Activated B cell treated with CpG ODN at 0.5 μM for 24 hours (primary cell): ENCODE data around the gene FOXP1. TPM values are rescaled to one million over a fixed set of nuclear protein-coding genes. Genes with fewer than 3 reads are reported as not detected.
"Not testable (repeated sequence)": the region's sequence is repeated elsewhere in the genome, so short reads cannot be mapped to it uniquely, and the experiment has no call there.

Experiments
- ATAC-seq: fragments of 200-7000 bp; cut with Tn5 transposase; one replicate; pipeline ENCODE4 v1.10.0; 2021; ENCODE audit warnings: low read depth, mild to moderate bottlenecking, moderate library complexity
- CTCF ChIA-PET: fragments of 350-600 bp; sonication (Branson Sonifier 250); formaldehyde crosslinking; loops from one replicate; lab custom pipeline; 2021; ENCODE audit warnings: antibody characterized with exemption; lab: Charles Lee
- POLR2A ChIA-PET: fragments of 350-600 bp; sonication (Branson Sonifier 250); formaldehyde crosslinking; loops from one replicate; lab custom pipeline; 2021; ENCODE audit warnings: antibody characterized with exemption; lab: Charles Lee
- DNase-seq: peaks from one replicate; pipeline ENCODE4 v3.0.0; 2022
- H3K27ac Mint-ChIP-seq: one replicate; pipeline ENCODE4 v1.8.0; 2020; ENCODE audit warnings: mixed read lengths
- H3K27me3 Mint-ChIP-seq: one replicate; pipeline ENCODE4 v1.8.0; 2021; ENCODE audit warnings: mixed read lengths
- H3K36me3 Mint-ChIP-seq: one replicate; pipeline ENCODE4 v1.8.0; 2021; ENCODE audit warnings: low read depth, mixed read lengths
- H3K4me1 Mint-ChIP-seq: one replicate; pipeline ENCODE4 v1.8.0; 2021; ENCODE audit warnings: mixed read lengths
- H3K4me3 Mint-ChIP-seq: one replicate; pipeline ENCODE4 v1.8.0; 2020; ENCODE audit warnings: mild to moderate bottlenecking, mixed read lengths
- H3K9me3 Mint-ChIP-seq: one replicate; pipeline ENCODE4 v1.8.0; 2020; ENCODE audit warnings: mixed read lengths
- intact Hi-C: fragments of 100-400 bp; cut with micrococcal nuclease; formaldehyde crosslinking; loops from one replicate; pipeline ENCODE4 v1.15.1; 2024
- total RNA-seq: library from RNA; stranded (reverse); gene quantifications from 2 replicates; pipeline ENCODE4 v1.2.3, GENCODE V29; 2022
- TF ChIP-seq, protein P1 (sequence below): fragments of 200-600 bp; IDR thresholded peaks from one replicate; pipeline ENCODE4 v1.8.0; 2022; ENCODE audit warnings: antibody characterized with exemption, mild to moderate bottlenecking

The FOXP1 gene
- total RNA-seq, 1 donor from 2014 or later, result 563 TPM

DNA sequence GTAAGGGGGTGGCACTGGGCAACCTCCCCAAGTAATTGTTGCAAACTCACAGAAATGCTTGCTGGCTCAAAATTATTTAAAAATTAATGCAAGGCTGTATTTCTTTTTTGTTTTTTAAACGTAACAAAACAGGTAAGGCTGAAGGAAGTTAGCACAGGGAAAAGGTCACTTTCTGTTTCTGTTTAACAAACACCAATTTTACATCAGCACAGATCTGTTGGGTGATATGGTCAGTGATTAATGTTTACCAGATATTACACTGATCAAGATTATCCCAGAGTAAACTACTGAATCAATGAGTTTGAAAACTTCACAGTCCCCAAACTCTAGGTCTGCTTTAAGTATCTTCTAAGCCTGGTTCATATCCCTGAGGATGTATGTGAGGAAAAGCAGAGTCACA is 558.0 kb downstream of the FOXP1 start:
- H3K4me3 Mint-ChIP-seq, result peak overlapping the region; percentile 26
- POLR2A ChIA-PET, result no interaction called here
- intact Hi-C loops, result no loop called here
- CTCF ChIA-PET, result no interaction called here
- ATAC-seq (no peak), DNase-seq (no peak)
- TF ChIP-seq, protein P1, sequence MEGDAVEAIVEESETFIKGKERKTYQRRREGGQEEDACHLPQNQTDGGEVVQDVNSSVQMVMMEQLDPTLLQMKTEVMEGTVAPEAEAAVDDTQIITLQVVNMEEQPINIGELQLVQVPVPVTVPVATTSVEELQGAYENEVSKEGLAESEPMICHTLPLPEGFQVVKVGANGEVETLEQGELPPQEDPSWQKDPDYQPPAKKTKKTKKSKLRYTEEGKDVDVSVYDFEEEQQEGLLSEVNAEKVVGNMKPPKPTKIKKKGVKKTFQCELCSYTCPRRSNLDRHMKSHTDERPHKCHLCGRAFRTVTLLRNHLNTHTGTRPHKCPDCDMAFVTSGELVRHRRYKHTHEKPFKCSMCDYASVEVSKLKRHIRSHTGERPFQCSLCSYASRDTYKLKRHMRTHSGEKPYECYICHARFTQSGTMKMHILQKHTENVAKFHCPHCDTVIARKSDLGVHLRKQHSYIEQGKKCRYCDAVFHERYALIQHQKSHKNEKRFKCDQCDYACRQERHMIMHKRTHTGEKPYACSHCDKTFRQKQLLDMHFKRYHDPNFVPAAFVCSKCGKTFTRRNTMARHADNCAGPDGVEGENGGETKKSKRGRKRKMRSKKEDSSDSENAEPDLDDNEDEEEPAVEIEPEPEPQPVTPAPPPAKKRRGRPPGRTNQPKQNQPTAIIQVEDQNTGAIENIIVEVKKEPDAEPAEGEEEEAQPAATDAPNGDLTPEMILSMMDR, result no peak
- H3K27me3 Mint-ChIP-seq, result no peaks in the 10 kb centered on the region
- H3K36me3 Mint-ChIP-seq, result peaks cover 93% of the 10 kb centered on the region
- H3K27ac Mint-ChIP-seq, result peak overlapping the region; percentile 76
- peaks cover 79% of the 10 kb centered on the region for H3K4me1 Mint-ChIP-seq
- no peaks in the 10 kb centered on the region for H3K9me3 Mint-ChIP-seq

DNA sequence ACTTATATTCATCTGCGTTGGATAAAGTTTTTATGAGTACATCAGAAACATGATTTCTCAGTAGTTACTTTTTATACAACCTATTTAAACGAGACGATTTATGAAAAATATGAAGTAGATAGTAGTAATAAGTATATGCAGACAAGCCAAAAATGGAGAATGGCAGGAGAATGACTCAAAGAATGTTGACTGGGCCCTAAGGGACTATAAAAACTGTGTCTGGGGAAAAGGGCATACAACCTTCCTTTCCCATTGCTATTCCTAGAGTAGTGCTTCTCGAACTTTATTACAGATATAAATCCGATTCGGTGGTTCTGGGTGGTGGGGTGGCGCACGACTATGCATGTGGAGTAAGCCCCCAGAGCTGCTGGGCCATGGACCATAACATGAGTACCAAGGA is 558.5 kb downstream of the FOXP1 start:
- intact Hi-C loops, result no loop called here
- Mint-ChIP-seq H3K27ac (peak overlapping the region; percentile 76), H3K36me3 (peaks cover 90% of the 10 kb centered on the region), H3K4me3 (peak overlapping the region; percentile 26), H3K27me3 (no peaks in the 10 kb centered on the region), H3K9me3 (no peaks in the 10 kb centered on the region), H3K4me1 (peaks cover 76% of the 10 kb centered on the region)
- TF ChIP-seq, protein P1, result no peak
- DNase-seq (no peak), ATAC-seq (no peak)
- CTCF ChIA-PET, result no interaction called here
- POLR2A ChIA-PET, result no interaction called here

DNA sequence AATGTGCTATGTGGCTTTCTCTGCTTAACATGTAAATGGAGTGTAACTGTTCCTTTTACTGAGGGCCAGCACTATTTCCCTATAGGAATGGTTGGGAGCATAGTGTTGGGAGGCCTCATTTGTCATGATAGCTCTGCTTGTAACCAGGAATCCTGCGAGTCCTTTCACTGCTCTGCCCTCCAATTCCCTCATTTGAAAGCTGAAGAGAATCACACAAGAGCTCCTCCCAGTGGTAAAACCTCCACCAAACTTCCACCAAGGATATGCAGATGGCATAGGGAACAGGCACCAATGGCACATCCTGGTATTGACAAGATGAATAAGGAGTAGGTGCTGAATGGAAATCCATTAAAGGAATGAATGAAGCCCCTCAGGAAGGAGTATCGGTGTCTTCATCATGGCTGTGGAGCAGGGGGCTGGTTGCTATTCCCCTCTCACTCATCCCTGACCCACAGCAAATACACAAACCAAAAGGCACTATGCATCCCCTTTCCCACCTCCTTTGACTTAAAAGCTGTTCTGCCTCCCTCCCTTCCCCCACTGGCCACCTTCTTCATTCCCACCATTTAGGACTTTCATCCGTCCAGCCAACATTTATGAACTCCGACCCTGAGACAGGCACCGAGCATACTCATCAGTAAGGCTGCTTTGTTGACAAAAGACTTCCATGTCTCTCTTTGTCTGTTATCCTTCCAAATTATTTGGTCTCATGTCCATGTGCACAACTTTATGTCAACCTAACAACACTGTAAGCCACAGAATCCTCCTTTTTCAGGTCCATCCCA is 560.8 kb downstream of the FOXP1 start:
- H3K4me3 Mint-ChIP-seq, result no peak overlapping the region
- POLR2A ChIA-PET, result interaction anchor here (0.5 to 1.9 kb wide), 5 partner anchors 10 to 1990 kb away, joined by 4 read pairs; no protein-coding TSS in a partner anchor
- no peak for ATAC-seq
- CTCF ChIA-PET, result no interaction called here
- peak overlapping the region; percentile 9 for H3K27ac Mint-ChIP-seq
- peaks cover 70% of the 10 kb centered on the region for H3K4me1 Mint-ChIP-seq
- intact Hi-C loops, result no loop called here
- DNase-seq, result no peak
- H3K27me3 Mint-ChIP-seq, result no peaks in the 10 kb centered on the region
- TF ChIP-seq, protein P1, result no peak
- H3K9me3 Mint-ChIP-seq, result no peaks in the 10 kb centered on the region
- H3K36me3 Mint-ChIP-seq, result peaks cover 87% of the 10 kb centered on the region

DNA sequence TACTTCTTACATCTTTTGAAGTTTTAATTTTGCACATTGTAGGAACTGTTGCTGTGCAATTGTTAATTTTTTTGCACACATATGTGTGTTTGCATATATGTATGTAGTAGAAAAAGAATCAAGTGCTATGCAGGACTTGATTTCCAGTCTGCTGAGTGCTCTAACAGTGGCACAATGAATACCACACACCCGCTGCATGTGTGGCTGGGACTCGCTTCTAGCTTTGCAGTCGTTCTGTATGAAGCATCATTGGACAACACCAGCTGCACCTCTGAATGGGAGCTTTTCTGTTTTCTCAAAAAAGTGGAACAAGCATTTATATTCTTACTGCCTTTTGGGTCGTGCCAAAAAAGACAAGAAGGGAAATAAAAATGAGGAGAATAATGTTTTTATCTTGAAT is 564.7 kb downstream of the FOXP1 start:
- peaks cover 85% of the 10 kb centered on the region for H3K36me3 Mint-ChIP-seq
- TF ChIP-seq, protein P1, result no peak
- H3K9me3 Mint-ChIP-seq, result peaks cover 2% of the 10 kb centered on the region
- H3K27ac Mint-ChIP-seq, result no peak overlapping the region
- CTCF ChIA-PET, result interaction anchor here (1.9 kb wide), 1 partner anchor 12 kb away, joined by 5 read pairs; no protein-coding TSS in a partner anchor
- H3K4me3 Mint-ChIP-seq, result no peak overlapping the region
- ATAC-seq (no peak), DNase-seq (no peak)
- H3K4me1 Mint-ChIP-seq, result peaks cover 47% of the 10 kb centered on the region
- intact Hi-C loops, result loop anchor here (1.0 kb wide), 1 partner anchor 9 kb away; no protein-coding TSS in a partner anchor
- no peaks in the 10 kb centered on the region for H3K27me3 Mint-ChIP-seq
- POLR2A ChIA-PET, result interaction anchor here (0.6 kb wide), 2 partner anchors 46 to 62 kb away, joined by 3 to 8 read pairs; no protein-coding TSS in a partner anchor

DNA sequence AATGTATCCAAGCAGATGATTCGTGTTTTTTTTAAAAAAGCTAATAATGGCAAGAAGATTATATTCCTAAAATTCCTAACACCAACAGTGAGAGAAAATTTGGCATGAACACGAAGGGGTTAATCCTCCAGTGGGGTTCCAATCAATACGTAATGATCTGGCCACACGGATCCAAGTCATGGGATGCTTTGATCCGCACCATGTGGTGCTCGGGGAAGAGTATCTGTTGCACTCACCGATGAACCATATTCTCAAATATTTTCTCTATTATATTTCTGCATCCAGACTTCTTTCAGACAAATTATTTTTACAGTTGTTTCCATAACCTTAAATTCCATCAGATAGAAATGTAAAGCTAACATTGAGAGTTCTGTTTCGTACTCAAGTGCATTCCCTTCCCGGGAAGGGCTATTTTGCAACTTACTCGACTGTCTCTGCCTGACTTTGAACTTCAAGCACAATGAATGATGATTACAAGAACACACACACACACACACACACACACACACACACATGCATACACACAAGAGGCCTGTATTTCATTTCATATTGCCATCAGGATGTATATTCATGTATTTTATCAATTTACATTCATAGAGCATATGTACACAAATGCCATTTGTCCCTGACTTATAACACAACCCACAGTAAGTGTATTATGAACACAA is 567.2 kb downstream of the FOXP1 start:
- Mint-ChIP-seq H3K36me3 (peaks cover 85% of the 10 kb centered on the region), H3K27me3 (no peaks in the 10 kb centered on the region), H3K9me3 (peaks cover 2% of the 10 kb centered on the region), H3K27ac (no peak overlapping the region), H3K4me1 (peaks cover 60% of the 10 kb centered on the region), H3K4me3 (no peak overlapping the region)
- TF ChIP-seq, protein P1, result no peak
- ATAC-seq (no peak), DNase-seq (no peak)
- CTCF ChIA-PET, result interaction anchor here (1.3 kb wide), 1 partner anchor 11 kb away, joined by 3 read pairs; no protein-coding TSS in a partner anchor
- intact Hi-C loops, result no loop called here
- POLR2A ChIA-PET, result interaction anchor here (1.2 kb wide), 1 partner anchor 48 kb away, joined by 3 read pairs; no protein-coding TSS in a partner anchor

DNA sequence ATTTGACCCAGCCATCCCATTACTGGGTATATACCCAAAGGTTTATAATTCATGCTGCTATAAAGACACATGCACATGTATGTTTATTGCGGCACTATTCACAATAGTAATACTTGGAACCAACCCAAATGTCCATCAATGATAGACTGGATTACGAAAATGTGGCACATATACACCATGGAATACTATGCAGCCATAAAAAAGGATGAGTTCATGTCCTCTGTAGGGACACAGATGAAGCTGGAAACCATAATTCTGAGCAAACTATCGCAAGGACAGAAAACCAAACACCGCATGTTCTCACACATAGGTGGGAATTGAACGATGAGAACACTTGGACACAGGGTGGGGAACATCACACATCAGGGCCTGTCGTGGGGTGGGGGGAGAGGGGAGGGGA is 568.9 kb downstream of the FOXP1 start:
- H3K4me3 Mint-ChIP-seq, CTCF ChIA-PET, DNase-seq, H3K27me3 Mint-ChIP-seq, ATAC-seq, H3K9me3 Mint-ChIP-seq, POLR2A ChIA-PET: not testable (repeated sequence)
- Mint-ChIP-seq H3K4me1 (peaks cover 66% of the 10 kb centered on the region), H3K27ac (peak overlapping the region; percentile 7), H3K36me3 (peaks cover 82% of the 10 kb centered on the region)
- intact Hi-C loops, result loop anchor here (5.0 kb wide), 1 partner anchor 33 kb away; no protein-coding TSS in a partner anchor
